ENCODE data around the gene B4GALT6.
A peak's percentile ranks its signal among the peaks of the same experiment; 100 is the strongest.

B4GALT6 gene

DNA sequence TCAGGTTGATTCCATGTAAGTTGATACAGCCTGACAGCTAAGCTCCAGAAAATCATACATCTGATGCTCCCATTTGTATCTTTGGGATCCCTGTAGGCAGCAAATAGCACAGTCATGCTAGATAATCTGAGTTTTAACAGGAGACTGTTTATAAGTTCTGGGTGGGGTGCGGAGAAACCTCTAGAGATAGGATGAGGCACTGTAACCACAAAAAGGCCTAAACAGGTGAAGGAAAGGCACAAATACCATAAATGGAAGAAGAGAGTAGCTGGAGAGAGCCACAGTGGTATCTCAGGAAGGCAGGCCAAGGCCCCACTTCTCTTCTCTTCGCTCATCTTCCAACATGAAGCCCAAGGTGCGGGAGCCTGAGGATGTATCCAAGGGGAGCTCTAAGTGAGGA lies 18.1 kb upstream of the B4GALT6 start:
- Mint-ChIP-seq H3K36me3 (ENCODE audit: low read depth) (no peaks in the 10 kb centered on the region), H3K27me3 (no peaks in the 10 kb centered on the region), H3K4me3 (no peak overlapping the region), H3K9me3 (no peaks in the 10 kb centered on the region), H3K4me1 (ENCODE audit: low read depth) (peaks cover 5% of the 10 kb centered on the region), H3K27ac (no peak overlapping the region)
- DNase-seq = no peak

DNA sequence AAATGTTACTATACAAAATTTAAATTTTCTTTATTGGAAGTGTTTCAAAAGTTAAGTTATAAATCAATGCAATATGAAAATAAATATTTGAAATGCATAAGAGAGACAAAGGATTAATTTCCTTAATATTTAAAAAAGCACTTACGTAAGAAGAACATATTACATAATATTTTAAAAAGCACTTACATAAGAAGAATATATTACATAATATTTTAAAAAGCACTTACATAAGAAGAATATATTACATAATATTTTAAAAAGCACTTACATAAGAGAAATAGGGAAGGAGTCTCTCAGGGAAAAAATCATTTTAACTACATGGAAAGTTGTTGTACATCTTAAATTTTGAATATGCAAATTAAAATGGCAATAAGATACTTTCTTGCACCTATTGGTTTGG lies 17.4 kb upstream of the B4GALT6 start:
- Mint-ChIP-seq H3K9me3 (no peaks in the 10 kb centered on the region), H3K27ac (no peak overlapping the region), H3K27me3 (peaks cover 1% of the 10 kb centered on the region), H3K4me3 (no peak overlapping the region), H3K36me3 (ENCODE audit: low read depth) (no peaks in the 10 kb centered on the region), H3K4me1 (ENCODE audit: low read depth) (peaks cover 5% of the 10 kb centered on the region)
- no peak for DNase-seq

DNA sequence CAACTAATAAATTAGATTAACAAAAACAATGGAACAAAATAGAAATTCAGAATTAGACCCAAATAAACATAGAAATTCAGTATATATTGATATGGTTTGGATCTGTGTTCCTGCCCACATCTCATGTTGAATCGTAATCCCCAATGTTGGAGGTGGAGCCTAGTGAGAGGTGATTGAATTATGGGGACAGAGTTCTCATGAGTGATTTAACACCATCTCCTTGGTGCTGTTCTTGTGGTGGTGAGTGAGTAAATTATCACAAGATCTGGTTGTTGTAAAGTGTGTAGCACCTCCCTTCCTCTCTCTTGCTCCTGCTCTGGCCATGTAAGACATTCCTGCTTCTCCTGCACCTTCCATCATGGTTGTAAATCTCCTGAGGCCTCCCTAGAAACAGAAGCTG lies 16.6 kb upstream of the B4GALT6 start:
- Mint-ChIP-seq H3K4me3 (no peak overlapping the region), H3K36me3 (ENCODE audit: low read depth) (no peaks in the 10 kb centered on the region), H3K27ac (no peak overlapping the region), H3K4me1 (ENCODE audit: low read depth) (peaks cover 5% of the 10 kb centered on the region), H3K9me3 (no peaks in the 10 kb centered on the region), H3K27me3 (peaks cover 3% of the 10 kb centered on the region)
- no peak for DNase-seq

DNA sequence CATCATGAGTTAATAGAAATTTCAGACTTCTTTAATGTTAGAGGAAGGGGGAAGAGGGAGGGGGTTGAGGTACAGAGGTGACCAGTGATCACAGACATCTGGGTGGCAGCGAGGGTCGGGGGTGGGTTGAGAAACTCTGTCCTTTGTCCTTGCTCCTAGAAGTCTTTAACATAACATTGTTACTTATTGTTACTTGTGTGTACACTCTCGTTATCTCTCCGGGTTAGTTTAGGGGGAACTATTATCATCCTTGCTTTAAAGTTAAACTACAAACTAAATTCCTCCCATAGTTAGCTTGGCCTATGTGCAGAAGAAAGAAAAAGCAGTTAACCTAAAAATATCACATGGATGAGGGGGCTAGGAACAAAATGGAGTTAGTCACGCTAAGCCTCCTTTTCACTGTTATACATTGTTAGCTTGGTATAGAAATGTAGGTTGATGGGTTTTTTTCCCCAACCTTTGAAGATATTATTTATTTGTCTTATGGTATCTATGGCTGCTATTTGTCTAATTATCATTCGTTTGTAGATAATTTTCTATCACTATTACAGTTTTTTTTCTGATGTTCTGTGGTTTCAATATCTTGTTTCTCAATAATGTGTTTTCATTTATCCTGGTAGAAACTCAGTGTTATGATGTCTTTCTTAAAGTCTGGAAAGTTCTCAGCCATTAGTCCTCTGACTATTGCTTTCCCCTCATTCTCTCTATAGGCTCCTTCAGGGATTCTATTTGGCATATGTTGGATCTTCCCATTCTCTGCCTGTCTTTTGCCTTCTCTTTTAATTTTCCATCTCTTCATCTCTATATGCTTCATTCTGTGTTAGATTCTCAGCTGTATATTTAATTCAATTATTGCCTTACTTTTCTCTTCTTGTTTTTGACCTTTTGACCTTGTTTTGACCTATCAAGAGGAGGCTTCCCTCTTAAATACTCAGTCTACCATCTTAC lies 13.2 kb upstream of the B4GALT6 start:
- DNase-seq = no peak
- Mint-ChIP-seq H3K4me1 (ENCODE audit: low read depth) (peaks cover 3% of the 10 kb centered on the region), H3K27me3 (peaks cover 5% of the 10 kb centered on the region), H3K27ac (no peak overlapping the region), H3K4me3 (no peak overlapping the region), H3K36me3 (ENCODE audit: low read depth) (no peaks in the 10 kb centered on the region), H3K9me3 (no peaks in the 10 kb centered on the region)

DNA sequence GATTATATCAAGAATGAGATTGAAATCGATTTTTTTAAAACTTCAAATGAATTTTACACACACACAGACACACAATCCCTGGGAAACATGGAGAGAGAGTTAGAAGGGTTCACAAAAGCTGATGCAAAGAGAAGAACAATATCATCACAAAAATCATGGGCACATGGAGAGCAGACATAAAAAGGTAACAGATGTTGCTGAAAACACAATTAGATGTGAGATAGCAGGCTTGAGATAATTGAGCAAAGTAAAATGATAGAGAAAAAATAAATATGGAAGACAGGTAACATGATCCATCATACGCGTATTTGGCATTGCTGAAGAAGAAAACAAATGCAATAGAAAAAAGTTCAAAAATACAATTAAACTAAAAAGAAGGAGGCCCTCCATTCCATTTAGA lies 11.6 kb upstream of the B4GALT6 start:
- Mint-ChIP-seq H3K27ac (no peak overlapping the region), H3K36me3 (ENCODE audit: low read depth) (no peaks in the 10 kb centered on the region), H3K4me3 (no peak overlapping the region), H3K4me1 (ENCODE audit: low read depth) (no peaks in the 10 kb centered on the region), H3K27me3 (peaks cover 5% of the 10 kb centered on the region), H3K9me3 (no peaks in the 10 kb centered on the region)
- no peak for DNase-seq

DNA sequence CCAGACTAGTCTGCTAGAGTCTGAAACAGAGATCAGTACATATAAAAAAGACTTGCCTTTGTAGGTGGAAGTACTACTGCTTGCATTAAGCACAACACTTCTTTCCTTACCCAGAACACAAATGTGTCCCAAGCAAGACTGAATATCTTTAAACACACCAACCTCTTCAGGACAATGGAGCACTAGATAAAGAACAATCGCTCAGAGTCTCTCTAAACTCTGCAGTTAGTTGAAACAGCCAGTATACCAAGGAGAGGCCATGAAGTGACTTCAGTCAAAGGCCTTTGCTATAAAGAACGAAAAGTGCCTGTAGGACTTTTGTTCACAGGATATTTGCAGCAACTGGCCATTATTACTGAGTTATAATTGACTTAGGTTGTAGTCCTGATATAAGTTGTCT lies 9.9 kb upstream of the B4GALT6 start:
- H3K4me1 Mint-ChIP-seq (ENCODE audit: low read depth) = no peaks in the 10 kb centered on the region
- no peaks in the 10 kb centered on the region for H3K9me3 Mint-ChIP-seq
- no peaks in the 10 kb centered on the region for H3K36me3 Mint-ChIP-seq (ENCODE audit: low read depth)
- no peak overlapping the region for H3K27ac Mint-ChIP-seq
- no peak overlapping the region for H3K4me3 Mint-ChIP-seq
- H3K27me3 Mint-ChIP-seq = peaks cover 14% of the 10 kb centered on the region
- no peak for DNase-seq

DNA sequence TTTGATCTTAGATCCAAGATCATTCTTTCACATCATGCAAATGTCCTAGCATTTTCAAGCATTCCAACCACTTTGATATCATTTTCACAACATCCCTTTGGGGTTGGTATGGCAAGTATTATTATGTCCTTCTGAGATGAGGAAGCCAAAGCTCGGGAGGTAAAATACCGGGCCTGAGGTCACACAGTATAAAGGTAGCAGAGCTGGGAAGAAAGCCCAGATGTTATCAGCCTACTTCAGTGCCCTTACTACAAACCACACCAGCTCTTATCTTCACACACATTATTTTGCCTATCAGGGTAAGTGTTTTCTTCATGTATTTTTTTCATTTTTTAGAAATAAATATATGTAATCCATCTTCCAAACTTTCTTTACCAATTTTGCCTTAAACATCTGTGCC lies 4.2 kb upstream of the B4GALT6 start:
- H3K36me3 Mint-ChIP-seq (ENCODE audit: low read depth) = no peaks in the 10 kb centered on the region
- H3K4me1 Mint-ChIP-seq (ENCODE audit: low read depth) = peaks cover 14% of the 10 kb centered on the region
- H3K27me3 Mint-ChIP-seq = peaks cover 42% of the 10 kb centered on the region
- no peaks in the 10 kb centered on the region for H3K9me3 Mint-ChIP-seq
- no peak overlapping the region for H3K4me3 Mint-ChIP-seq
- H3K27ac Mint-ChIP-seq = no peak overlapping the region
- no peak for DNase-seq

DNA sequence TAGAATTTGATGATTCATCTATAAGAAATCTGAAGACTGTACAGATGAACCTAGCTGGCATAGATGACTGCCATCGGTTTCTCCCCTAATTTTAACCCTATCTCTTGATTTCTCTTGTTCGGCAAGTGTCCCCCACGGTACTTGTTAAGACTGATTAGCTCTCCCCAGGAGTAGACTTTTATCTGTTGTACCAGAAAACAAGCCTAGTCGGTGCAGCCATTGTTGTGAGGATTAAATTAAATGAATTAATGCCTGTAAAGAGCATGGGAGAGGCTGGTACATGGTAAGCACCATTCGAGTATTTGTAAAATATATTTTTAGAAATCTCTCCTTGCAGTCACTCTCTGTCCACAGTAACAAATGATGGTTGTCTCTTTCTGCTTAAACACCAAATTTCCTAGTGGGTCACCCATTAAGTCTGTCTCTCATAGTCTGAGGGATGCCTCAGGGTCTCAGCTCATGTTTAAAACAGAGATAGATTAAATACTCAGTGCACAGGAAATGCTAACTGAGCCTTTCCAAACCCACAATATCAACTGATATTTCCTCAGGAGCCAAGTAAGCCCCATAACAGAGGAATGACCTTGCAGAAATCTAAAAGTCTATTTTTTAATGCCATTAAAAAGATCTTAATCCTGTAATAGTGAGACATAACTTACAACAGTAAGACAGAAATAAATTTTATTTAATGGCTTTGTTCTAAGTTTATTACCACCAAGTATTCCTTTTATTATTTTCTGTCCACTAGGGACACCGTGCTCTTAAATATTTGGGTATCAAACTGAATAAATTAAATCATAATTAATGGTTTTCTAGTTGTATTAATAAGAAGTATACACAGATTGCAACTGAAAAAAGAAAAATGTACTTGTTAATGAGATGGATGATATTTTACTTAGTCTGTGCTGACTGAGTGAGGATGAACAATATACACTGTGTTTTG lies 2.9 kb upstream of the B4GALT6 start:
- Mint-ChIP-seq H3K36me3 (ENCODE audit: low read depth) (no peaks in the 10 kb centered on the region), H3K4me3 (no peak overlapping the region), H3K27ac (no peak overlapping the region), H3K9me3 (no peaks in the 10 kb centered on the region), H3K4me1 (ENCODE audit: low read depth) (peaks cover 14% of the 10 kb centered on the region), H3K27me3 (peaks cover 56% of the 10 kb centered on the region)
- DNase-seq = no peak

DNA sequence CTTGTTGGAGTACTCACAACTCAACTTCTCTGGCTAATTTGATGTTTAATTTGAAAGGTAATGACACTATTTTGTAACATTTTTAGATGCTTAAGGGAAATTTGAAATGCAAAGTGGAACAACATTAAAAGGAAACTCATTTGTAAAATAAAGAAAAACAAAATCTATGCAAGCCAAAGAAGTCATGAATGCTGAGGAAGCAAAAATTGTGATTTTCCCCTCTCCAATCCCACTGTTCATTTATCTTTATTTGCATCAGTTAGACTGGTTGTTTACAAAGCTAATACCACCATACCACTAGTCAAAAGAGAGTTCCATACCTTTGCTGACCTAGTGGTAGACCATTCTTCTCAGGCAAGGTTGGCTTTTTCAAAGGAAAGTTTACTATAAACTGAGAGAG lies 2.2 kb upstream of the B4GALT6 start:
- no peak overlapping the region for H3K4me3 Mint-ChIP-seq
- H3K4me1 Mint-ChIP-seq (ENCODE audit: low read depth) = peaks cover 14% of the 10 kb centered on the region
- H3K27ac Mint-ChIP-seq = no peak overlapping the region
- no peak for DNase-seq
- peaks cover 61% of the 10 kb centered on the region for H3K27me3 Mint-ChIP-seq
- no peaks in the 10 kb centered on the region for H3K9me3 Mint-ChIP-seq
- no peaks in the 10 kb centered on the region for H3K36me3 Mint-ChIP-seq (ENCODE audit: low read depth)

DNA sequence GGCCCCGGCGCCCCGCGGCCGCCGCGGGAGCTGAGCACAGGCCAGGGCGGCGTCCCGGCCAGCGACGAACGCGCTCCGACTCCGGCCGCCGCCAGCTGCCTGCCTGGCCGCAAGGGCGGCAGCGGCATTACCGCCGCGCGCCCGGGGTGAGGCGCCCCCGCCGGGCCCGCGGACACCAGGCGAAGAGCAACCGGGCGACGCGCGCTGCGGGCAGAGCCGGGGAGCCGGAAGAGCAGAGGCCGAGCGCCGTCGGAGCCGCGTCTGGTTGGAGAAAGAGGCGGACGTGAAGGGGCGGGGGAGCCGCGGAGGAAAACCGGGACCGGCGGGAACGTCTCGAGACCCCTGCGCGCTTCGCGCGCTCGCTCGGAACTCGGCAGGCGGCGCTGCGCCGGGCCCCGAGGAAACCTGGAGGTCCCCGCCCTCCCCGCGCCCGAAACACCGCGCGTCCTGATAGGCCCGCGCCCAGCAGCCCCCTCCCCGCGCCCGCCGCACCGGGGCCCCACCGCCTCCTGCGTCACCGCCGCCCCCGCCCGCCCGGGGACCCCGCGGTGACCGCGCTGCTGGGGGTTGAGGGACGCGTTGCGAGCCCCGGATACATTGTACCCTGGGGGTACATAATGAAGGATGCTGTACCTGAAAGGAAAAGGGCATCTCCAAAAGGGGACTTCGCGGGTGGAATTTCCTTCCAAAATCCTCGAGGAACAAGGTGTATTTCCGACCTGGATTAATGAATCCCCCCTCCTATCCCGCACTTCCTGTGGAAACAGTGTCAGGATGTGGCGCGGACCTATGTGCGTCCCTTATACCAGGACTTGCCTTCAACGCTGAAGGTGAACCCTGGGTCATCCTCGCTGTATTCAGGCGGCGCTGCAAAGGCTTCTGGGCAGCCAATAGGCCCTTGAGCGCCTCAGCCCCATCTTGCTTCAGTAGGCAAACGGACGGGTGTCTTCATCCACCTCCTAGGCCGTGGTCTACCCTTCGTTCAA lies 1.0 kb upstream of the B4GALT6 start:
- H3K9me3 Mint-ChIP-seq = no peaks in the 10 kb centered on the region
- H3K4me3 Mint-ChIP-seq = peak overlapping the region; percentile 72
- peaks cover 69% of the 10 kb centered on the region for H3K27me3 Mint-ChIP-seq
- peak; percentile 70 for DNase-seq
- H3K4me1 Mint-ChIP-seq (ENCODE audit: low read depth) = peaks cover 14% of the 10 kb centered on the region
- H3K27ac Mint-ChIP-seq = peak overlapping the region; percentile 57
- no peaks in the 10 kb centered on the region for H3K36me3 Mint-ChIP-seq (ENCODE audit: low read depth)

DNA sequence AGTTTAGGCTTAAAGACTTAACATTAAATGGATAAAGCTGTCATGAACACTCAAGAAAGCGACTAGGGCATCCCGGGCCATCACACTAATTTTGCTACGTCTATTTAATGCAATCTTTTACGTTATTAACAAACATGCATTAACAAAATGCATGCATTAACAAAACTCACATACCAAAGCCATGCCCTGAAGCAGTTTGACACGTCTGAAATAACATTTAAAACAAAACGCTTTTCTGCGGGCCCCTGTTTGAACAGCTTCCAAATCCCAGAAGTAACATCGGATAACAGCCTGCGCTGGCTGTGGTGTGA lies 458 bp downstream of the B4GALT6 start:
- peaks cover 68% of the 10 kb centered on the region for H3K27me3 Mint-ChIP-seq
- peaks cover 14% of the 10 kb centered on the region for H3K4me1 Mint-ChIP-seq (ENCODE audit: low read depth)
- H3K27ac Mint-ChIP-seq = no peak overlapping the region
- no peaks in the 10 kb centered on the region for H3K9me3 Mint-ChIP-seq
- H3K4me3 Mint-ChIP-seq = peak overlapping the region; percentile 76
- DNase-seq = no peak
- H3K36me3 Mint-ChIP-seq (ENCODE audit: low read depth) = no peaks in the 10 kb centered on the region

DNA sequence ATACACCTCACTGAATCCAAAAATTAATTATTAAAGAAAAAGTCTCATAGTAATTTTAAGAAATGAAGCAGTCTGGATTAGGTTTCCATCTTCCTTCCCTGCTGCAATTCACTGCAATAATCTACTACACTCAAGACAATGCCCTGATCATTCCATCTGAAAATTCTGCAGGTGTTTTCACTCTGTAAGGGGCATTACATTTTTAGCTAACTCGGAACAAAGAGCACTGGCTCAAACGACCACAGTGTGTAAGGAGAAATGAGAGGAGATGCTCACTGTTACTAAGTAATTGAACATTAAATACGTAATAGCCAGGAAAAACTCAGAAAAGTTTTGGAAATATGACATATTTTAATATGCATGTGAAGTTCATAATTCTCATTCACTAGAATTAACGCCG lies 1.3 kb downstream of the B4GALT6 start:
- Mint-ChIP-seq H3K4me1 (ENCODE audit: low read depth) (peaks cover 14% of the 10 kb centered on the region), H3K9me3 (no peaks in the 10 kb centered on the region), H3K27ac (no peak overlapping the region), H3K36me3 (ENCODE audit: low read depth) (no peaks in the 10 kb centered on the region), H3K4me3 (no peak overlapping the region), H3K27me3 (peaks cover 73% of the 10 kb centered on the region)
- DNase-seq = no peak

DNA sequence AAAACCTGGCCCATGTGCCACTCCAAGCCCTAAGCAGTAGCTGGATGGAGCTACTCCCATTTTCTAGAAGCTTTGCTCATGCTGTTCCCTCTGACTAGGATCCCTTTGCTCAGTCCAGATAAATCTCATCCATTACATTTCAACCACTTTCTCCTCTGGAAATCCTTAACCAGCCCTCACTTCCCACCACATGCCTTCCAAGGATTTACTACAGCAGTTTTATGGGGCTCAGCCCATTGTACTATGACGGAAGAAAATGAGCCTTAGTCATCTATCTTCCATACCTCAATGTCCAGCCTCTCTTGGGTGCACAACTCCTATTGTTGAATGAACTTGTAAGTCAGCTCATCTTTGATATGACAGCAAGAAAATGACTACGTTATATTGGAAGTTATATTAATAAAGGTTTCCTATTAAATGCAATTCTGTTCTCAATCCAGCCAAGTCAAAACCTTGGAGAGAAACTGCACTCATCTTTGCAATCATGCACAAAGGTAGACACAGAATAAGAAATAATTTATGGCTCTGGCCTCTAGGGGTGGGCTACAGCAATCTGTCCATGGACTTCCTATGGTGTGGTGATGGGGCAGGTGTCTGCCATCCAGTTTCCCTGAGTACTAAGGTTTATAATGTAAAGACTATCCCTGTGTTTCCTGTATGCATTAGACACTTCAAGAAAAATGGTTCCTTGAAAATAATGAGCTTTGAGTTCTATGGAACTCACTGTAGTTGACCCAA lies 3.4 kb downstream of the B4GALT6 start:
- no peak overlapping the region for H3K27ac Mint-ChIP-seq
- no peaks in the 10 kb centered on the region for H3K9me3 Mint-ChIP-seq
- DNase-seq = no peak
- no peaks in the 10 kb centered on the region for H3K36me3 Mint-ChIP-seq (ENCODE audit: low read depth)
- peaks cover 60% of the 10 kb centered on the region for H3K27me3 Mint-ChIP-seq
- H3K4me3 Mint-ChIP-seq = no peak overlapping the region
- H3K4me1 Mint-ChIP-seq (ENCODE audit: low read depth) = peaks cover 11% of the 10 kb centered on the region

All from activated T-cell treated with anti-CD3 and anti-CD28 coated beads, Interleukin-2, amount 50 U/mL, for 24 hours (primary cell).